Ramos (cell line): ENCODE data around the gene ARL16.

Experiments used
- in situ Hi-C: fragments of 300-500 bp; cut with MboI; formaldehyde crosslinking; loops from one replicate; pipeline ENCODE4 v1.14.3; 2022; ENCODE audit warnings: low sequenced_read_pairs; ENCODE audit not compliant: unreplicated experiment

The ARL16 gene, protein sequence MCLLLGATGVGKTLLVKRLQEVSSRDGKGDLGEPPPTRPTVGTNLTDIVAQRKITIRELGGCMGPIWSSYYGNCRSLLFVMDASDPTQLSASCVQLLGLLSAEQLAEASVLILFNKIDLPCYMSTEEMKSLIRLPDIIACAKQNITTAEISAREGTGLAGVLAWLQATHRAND

DNA sequence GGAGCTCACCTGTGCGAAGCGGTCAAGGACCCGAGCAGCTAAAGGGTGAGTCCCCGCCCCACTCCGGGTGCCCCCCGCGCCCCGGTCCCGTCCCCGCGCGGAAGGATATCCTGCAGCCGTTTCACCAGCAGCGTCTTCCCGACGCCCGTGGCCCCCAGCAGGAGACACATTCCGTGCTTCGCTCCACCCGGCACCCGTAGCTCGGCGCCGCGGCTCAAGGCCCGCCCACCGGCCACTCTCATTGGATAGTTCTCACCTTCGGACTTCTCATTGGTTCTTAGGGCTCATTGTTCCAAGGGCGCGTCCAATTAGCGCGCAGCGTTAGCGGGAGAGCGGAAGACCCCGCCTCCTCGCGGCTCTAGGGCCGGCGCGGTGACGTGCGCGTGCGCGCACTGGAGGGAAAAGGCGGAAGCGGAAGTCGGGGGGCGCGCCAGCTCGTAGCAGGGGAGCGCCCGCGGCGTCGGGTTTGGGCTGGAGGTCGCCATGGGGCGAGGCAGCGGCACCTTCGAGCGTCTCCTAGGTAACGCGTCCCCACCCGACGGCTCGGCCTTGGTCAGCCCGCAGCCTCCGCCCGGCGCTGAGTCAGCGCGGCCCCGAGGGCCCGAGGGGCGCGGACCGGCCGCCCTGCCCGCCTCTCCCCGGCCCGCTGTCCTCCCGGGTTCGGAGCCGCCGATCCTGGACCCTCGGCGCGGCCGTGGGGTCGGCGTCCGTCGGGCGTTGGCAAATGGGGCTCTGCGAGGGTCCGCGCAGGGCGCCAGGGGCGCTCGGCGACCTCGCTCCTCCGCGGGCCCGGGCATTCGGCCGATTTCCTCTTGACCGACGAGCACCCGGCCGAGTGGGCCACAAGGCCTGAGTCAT is at the start of gene ARL16, which contains the start of gene HGS:
Gene ARL16 (minus strand): TSS at position 214 of the 858 bp plus-strand sequence. CDS start 44 bp downstream, at position 170.
Gene HGS (plus strand): TSS at position 428 of the 858 bp plus-strand sequence. CDS start 56 bp downstream, at position 484.
- in situ Hi-C loops, result no loop called here

DNA sequence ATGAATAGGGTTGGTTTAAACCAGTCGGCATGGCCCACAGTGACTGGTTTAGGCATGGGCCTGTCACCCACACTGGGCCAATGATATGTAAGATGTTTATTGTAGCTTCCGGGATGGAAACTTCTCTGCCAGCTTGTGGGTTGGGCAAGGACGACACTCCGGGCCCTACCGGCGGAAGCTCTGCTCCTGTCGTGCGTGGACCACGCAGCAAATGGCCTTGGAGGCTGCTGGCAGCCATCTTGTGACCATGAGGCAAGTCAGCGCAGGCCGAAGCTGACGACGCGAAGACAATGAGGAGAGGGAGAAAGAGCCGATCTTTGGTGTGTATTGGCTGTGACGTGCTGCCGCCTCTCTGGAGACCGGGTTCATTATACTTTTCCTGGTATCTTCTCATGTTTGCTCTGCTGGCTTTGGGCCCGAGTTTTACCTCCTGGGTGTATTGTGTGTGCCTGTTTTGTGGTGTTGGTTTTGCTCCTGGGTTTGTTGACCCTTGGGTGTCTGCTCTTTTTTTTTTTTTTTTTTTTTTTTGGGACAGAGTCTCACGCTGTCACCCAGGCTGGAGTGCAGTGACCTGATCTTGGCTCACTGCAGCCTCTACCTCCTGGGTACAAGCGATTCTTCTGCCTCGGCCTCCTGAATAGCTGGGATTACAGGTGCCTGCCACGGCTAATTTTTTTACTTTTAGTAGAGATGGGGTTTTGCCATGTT is 43.9 kb upstream of the ARL16 start:
- in situ Hi-C loops, result no loop called here

DNA sequence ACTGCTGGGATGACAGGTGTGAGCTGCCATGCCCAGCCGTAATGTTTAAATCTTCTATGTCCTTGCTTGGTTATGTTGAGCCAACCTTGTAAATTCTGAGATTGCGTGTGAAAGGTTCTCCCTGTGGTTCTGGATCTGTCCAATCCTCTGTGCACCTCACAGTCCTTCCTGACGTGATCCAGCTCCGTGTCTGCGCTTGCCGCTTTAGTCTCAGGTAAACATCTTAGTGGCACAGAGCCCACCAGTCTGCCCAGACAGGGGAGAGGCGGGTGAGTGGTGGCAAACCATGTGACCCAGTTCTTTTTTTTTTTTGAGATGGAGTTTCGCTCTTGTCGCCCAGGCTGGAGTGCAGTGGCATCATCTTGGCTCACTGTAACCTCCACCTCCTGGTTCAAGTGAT is 42.4 kb upstream of the ARL16 start:
- in situ Hi-C loops, result no loop called here

DNA sequence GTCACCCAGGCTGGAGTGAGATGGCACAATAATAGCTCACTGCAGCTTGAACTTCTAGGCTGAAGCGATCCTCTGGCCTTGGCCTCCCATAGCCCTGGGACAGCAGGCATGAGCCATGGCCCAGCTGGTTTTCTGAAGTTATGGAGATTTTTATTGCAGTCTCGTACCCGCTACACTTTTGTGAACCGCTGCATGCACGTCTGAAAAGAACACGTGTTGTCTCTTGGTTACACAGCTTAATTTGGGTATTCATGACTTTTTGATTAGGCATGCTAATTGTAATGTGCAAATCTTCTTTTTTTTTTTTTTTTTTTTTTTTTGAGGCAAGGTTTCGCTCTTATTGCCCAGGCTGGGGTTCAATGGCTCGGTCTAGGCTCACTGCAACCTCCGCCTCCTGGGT is 41.8 kb upstream of the ARL16 start:
- in situ Hi-C loops, result no loop called here

DNA sequence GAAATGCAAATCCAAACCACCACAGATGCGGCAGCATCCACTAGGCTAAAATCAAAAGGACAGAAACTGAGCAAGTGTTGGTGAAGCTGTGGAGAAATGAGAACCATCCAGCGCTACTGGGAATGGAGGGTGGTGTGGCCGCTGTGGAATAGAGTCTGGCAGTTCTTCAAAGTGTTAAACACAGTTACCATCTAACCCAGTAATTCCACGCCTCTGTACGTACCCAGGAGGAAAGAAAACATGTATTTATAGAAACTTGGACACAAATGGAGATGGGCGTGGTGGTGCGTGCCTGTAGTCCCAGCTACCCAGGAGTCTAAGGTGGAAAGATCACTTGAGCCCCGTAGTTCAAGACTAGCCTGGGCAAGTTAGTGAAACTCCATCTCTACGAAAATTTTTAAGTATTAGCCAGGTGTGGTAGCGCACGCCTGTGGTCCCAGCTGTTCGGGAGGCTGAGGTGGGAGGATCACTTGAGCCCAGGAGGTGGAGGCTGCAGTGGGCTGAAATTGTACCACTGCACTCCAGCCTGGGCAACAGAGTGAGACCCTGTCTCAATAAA is 40.1 kb upstream of the ARL16 start:
- in situ Hi-C loops, result no loop called here

DNA sequence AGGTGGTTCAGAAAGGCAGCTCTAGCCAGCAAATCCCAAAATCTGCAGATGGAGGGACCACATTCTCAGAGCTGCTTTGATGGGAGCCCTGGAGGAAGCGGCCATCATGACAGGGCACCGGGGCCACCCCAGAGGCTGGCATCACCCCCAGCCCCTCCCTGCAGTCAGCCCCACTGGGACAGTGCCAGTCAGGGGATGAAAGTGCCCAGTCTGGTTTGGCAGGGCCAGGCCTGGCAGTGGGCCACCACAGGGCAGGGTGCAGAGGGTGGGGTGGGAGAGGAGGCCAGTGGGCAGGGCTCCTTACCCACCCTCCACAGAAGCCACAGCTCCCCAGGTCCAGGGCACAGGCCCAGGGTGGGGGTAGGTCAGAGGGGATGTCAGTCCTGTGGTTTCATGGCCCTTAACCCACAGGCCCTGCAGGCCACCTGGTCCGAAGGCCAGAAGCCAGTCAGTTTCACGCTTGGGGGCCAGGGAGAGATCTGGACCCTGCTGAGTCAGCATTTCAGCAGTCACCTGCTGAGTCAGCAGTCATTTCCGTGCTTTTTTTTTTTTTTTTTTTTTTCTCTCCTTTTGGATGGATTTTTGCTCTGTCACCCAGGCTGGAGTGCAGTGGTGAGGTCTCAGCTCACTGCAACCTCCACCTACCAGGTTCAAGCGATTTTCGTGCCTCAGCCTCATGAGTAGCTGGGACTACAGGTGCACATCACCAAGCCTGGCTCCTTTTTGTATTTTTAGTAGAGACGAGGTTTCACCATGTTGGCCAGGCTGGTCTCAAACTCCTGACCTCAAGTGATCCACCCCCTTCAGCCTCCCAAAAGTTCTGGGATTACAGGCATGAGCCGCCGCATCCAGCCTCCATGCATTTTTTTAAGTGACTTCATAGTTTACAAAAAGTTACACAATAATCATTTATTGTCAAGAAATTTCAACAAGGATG is 38.9 kb upstream of the ARL16 start:
- in situ Hi-C loops, result no loop called here

DNA sequence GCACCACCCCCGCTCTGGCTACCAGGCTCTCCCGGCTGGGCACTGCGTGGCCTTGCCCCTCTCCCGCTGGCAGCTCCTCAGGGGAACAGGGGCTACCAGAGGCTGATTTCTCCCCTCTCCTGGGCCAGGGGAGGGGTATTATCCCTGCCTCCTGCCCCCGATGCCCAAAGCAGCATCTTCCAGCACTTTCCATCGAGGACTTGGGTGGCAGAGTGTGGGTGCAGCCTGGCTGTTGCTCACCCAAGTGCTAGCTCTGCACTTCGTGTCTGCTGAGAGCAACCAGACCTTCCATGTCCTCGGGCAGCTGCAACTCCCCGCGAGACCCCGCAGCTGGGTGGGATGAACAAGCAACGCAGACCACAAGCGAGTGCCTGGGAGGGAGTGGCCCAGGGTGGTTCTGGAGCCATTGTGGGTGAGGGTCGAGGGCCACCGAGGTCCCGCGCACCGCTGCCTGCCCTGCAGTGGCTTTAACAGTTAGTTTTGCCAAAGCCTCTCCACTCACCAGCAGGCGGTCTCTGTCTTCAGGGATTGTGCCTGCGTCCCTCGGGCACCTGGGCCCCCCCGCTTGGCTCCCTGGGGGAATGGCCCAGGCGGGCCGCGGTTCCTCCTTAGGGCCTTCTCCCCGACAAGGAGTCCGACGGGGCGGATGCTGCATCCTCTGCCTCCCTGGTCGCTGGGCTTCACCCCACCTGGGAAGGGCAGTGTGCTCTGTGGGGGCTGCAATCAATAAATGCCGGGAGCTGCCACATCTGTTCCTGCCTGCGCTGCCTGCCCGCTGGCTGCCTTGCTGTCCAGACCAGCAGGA is 36.9 kb upstream of the ARL16 start:
- in situ Hi-C loops, result no loop called here

DNA sequence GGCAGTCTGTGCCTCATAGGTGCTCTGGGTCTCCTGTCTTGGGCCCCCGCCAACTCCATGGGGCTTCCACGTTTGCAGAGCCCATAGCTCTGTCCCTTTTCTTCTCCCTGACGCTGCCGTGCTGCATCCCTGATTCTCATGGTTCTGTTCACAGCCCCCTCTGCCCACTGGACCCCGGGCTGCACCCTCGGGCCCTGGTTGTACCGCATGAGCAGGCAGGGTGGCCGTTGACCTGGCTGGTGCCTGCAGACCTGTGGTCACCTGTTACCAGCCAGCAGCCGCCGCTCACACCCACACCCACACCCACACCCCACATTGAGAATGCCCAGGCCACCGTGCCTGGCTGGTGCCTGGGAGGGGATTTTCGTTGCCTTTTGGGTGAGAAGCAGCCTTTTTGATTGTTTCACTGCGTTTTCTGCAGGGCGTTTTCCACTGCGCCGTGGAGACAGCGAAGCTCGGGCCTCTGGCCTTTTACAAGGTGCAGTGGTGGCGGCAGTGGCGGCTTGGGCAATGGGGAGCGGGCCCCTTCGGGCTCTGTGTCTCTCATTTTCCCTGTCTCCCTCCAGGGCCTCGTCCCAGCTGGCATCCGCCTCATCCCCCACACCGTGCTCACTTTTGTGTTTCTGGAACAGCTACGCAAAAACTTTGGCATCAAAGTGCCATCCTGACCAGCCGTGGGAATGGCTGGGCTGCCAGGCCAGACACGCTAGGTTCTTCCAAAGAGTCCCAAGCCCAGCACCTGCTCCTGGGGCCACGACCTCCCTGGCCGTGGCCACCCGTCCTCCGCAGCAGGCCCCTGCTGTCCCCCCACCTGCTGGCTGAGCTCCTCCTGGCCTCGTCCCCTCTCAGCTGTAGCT is 36.0 kb upstream of the ARL16 start:
- in situ Hi-C loops, result no loop called here

DNA sequence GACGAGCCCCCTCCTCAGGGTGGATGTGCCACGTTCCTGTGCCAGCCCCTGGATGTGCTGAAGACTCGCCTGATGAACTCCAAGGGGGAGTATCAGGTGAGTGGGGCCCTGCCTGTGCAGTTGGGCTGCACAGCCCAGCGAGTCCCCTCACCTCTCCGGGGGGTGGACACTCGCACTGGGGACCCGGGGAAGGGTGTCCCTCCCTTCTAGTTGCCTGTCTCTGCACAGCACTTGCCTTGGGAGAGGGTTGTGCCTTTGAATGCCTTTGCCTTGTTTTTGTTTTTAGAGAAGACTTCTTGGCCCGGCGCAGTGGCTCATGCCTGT is 34.1 kb upstream of the ARL16 start:
- in situ Hi-C loops, result no loop called here

DNA sequence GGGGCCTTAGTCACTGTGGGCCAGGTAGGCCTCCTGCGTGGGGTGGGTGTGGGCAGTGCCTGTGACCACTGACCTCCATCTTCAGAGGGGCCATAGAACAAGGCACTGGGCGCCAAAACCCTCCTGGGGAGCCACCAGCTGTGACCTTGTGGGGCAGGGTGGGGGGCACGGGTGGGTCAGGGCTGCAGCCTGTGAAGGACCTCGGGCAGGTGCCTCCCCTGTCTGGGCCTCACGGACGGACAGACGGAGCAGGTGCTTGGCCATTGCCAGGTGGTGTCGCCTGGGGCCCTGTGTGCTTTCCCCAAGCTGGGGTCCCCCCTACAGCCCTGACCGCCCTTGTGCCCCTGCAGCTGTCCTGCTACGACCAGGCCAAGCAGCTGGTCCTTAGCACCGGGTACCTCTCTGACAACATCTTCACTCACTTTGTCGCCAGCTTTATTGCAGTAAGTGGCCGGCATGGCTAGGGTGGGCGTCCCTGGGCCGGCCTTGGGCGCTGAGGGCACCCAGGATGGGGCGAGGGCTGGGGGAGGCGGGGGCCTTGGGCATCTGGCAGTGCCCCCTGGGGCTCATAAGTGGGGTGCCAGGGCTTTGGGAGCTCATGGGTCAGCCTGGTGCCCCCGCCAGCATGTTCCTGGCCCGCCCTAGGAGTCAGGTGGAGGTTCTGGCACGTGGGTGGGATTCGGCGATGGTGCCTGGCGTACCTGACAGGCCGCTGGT is 33.6 kb upstream of the ARL16 start:
- in situ Hi-C loops, result no loop called here

DNA sequence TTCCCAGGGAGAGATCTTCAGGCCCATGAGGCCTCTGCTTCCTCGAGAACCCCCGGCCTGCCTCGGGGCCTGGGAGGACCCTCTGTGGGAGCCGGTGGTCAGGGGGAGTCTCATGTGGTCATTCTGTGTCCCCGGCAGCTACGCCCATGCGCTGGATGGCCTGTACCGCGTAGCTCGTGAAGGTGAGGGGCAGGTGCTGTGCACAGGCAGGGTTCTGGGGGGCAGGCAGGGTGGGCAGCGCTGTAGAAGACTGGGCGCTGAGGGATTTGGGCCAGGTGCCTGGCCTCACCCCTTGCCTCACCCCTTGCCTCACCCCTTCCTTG is 33.0 kb upstream of the ARL16 start:
- in situ Hi-C loops, result no loop called here

DNA sequence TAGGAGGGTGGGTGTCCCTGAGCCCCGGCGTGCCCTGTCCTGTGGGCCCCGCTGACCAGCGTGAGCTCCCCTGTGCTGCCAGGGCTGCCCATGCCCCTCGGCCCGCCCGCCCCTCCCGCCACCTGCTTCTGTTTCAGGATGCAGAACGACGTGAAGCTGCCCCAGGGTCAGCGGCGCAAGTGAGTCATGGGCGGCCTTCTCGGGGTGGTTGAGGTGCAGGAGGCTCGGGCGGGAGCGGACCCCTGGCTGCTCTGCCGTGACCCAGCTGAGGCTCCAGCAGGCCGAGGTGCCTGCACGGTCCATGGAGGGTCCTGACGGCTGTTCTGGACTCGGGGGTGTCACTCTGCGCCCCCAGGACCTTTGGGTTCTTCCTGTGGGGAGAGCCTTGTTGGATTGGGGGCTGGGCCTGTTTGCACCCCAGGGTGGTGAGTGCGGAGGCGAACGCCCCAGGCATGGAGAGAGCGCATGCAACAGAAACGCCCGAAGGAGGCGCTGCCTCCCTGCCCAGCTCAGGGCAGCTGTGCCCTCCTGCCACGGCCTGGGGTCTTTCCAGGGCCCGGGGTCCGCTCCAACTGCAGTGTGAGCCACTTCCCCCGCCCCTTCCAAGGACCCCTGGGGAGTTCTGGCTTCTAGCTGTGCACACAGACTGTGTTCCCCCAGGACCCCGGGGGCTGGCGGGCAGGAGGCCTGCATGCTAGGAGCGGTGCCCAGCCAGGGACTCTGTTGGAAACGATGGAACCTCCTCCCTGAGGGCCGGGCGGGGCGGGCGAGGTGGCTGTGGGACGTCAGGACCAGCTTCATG is 32.5 kb upstream of the ARL16 start:
- in situ Hi-C loops, result no loop called here

DNA sequence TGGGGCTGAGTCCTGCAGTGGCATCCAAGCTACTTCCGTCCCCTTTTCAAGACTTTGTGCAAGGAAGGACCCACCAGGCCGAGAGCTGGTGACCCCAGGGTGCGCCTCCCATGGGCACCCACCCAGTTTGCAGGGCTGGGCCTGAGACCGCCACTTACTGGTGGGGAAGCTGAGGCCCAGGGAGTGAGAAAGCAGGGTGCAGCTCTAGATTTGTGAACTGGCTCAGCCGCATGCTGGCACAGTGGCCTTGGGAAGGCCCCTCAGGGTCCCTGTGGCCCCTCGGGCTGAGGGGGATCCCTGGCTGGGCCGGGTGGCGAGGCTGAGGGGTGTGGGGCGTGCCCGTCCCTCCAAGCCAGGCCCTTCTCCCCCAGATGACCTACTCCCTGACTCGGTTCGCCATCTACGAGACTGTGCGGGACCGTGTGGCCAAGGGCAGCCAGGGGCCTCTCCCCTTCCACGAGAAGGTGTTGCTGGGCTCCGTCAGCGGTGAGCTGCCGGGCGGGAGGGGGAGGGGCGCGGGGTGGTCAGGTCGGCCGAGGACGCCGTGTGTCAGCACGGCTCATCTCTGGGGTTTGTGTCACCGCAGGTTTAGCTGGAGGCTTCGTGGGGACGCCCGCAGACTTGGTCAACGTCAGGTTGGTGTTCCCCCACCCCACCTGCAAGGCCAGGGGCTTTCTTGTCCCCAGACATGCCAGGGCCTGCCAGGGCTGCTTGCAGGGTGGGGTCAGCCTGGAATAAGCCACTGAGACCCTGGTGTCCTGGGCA is 31.7 kb upstream of the ARL16 start:
- in situ Hi-C loops, result no loop called here

DNA sequence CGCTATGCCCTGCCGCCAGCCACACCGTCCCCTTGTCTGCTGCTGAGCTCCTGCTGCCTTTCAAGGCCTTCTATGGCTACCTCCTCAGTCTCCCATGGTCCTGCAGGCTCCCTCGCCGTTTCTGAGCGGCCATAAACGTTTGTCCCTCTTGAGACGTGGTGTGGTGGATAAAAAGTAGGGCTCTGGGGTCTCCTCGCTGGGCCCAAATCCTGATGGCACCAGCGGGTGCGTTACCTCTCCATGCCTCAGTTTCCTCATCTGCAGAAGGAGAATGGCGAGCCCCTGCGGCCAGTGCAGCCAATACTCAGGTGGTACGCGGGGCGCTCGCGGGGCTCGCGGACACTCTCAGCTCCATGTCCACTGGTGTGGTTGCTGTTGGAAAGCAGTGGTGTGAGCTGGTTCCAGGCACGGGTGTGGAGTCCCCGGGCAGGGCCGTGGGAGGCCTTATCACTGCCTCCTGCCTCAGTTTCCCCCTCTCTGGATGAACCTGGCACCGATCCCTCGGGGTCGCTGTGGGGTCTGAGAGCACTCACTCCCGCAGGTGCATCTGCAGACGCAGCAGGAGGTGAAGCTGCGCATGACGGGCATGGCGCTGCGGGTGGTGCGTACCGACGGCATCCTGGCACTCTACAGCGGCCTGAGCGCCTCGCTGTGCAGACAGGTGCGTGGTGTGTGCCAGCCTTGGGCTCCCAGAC is 31.0 kb upstream of the ARL16 start:
- in situ Hi-C loops, result no loop called here

DNA sequence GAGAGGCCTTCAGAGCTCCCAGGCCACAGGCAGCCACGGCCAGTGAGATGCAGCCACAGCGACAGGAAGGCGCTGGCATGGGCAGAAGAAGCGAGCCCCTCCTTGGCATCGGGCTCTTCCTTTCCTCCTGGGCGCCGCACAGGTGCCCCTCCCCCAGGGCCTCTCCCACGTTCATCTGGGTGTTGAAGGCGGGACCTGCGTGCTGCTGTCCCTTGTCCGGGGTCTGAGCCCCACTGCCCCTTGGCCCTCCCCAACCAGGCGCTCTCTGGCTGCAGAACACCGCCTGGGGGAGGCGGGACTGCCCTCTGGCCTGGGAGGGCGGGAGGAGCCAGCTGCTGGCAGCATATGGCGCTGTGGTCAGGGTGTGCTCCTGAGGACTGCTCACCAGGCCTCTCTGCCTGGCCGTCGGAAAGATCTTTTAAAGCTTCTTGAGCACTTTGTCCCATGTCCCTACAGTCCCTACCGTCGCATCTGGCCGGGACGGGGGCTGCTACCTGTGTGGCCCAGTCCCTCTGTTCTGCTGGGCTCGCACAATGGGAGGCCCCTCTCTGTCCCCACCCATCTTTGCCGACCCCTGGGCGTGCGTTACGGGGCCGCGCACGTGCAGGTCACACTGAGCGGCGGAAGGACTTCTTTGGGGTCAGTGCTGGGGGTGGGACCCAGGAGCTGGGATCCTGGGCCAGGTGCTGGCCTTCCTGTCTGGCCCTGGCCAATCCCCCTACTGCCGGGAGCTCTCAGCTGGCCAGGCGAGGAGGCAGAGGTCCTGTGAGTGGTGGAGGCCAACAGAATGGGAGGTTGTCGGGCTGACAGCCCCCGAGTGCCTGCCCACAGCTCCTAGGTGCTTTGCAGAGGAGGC is 30.2 kb upstream of the ARL16 start:
- in situ Hi-C loops, result no loop called here
